GM12878 (cell line): Measurements from ENCODE around the gene GABBR1. TPM values are rescaled to one million over a fixed set of nuclear protein-coding genes. Genes with fewer than 3 reads are reported as not detected.

Experiments
- ATAC-seq: fragments of 200-7000 bp; cut with Tn5 transposase; 3 replicates; pipeline ENCODE4 v1.9.1; 2020; ENCODE audit warnings: mild to moderate bottlenecking, moderate library complexity
- BruUV-seq: library from RNA; stranded (reverse); fragments of 400-500 nt; replicated peaks from 2 replicates; lab custom pipeline; 2021; lab: Mats Ljungman, UMichigan
- CTCF ChIA-PET: fragments of 300-600 bp; sonication (Branson Sonifier 250); formaldehyde crosslinking; extraction: SDS; loops from one replicate; lab custom pipeline; 2021; ENCODE audit warnings: inconsistent platforms; lab: Yijun Ruan, JAX
- POLR2A ChIA-PET: fragments of 350-600 bp; formaldehyde crosslinking; extraction: SDS; loops from one replicate; lab custom pipeline; 2021; ENCODE audit warnings: inconsistent platforms; lab: Charles Lee
- RAD21 ChIA-PET: fragments of 300-600 bp; sonication (Branson Sonifier 250); formaldehyde crosslinking; loops from one replicate; lab custom pipeline; 2023; ENCODE audit warnings: antibody characterized with exemption; ENCODE audit not compliant: unreplicated experiment; lab: Charles Lee
- SMC1A ChIA-PET: fragments of 300-600 bp; sonication (Branson Sonifier 250); formaldehyde crosslinking; loops from one replicate; lab custom pipeline; 2023; ENCODE audit not compliant: unreplicated experiment, uncharacterized antibody; lab: Charles Lee
- DNase-seq: peaks from one replicate; pipeline ENCODE4 v3.0.0-alpha.2; 2011; ENCODE audit warnings: low read depth, low spot score
- FAIRE-seq: peaks from 3 replicates; lab custom pipeline; 2011; peaks lifted over from hg19 to GRCh38; lab: Jason Lieb, UNC
- H2AFZ ChIP-seq: 2 replicates; pipeline ENCODE4 v1.6.0; 2011; ENCODE audit warnings: low read depth, low read length, control low read depth; ENCODE audit not compliant: control insufficient read depth
- H3K27ac ChIP-seq: 2 replicates; pipeline ENCODE4 v1.5.1; 2011; ENCODE audit warnings: control low read depth; ENCODE audit not compliant: control insufficient read depth, insufficient read depth
- H3K27me3 ChIP-seq, 2 experiments: replicated peaks in 1 of 2; 2 replicates each; pipeline versions ENCODE4 v1.6.0 to v1.6.1; 2011; ENCODE audit warnings: low read length in 1 of 2; ENCODE audit not compliant: control insufficient read depth in 2 of 2, insufficient read depth in 2 of 2
- H3K36me3 ChIP-seq, 2 experiments: 2 replicates each; pipeline ENCODE4 v1.5.1; 2011; ENCODE audit warnings: low read length in 1 of 2; ENCODE audit not compliant: control insufficient read depth in 2 of 2, insufficient read depth in 2 of 2
- H3K4me1 ChIP-seq: 2 replicates; pipeline ENCODE4 v1.6.1; 2011; ENCODE audit warnings: mild to moderate bottlenecking, low read length, moderate library complexity, mixed read lengths; ENCODE audit not compliant: control insufficient read depth, insufficient read depth
- H3K4me2 ChIP-seq: 2 replicates; pipeline ENCODE4 v1.6.0; 2011; ENCODE audit warnings: control low read depth; ENCODE audit not compliant: control insufficient read depth, insufficient read depth
- H3K4me3 ChIP-seq: fragments of 200-600 bp; sonication (generic); 2 replicates; pipeline ENCODE4 v1.5.1; 2016
- H3K79me2 ChIP-seq: 2 replicates; pipeline ENCODE4 v1.6.0; 2011; ENCODE audit warnings: low read length; ENCODE audit not compliant: control insufficient read depth, insufficient read depth
- H3K9ac ChIP-seq: 2 replicates; pipeline ENCODE4 v1.8.0; 2011; ENCODE audit warnings: low read length, control low read depth, mixed read lengths; ENCODE audit not compliant: control insufficient read depth, insufficient read depth
- H3K9me3 ChIP-seq: replicated peaks from 3 replicates; pipeline ENCODE4 v1.5.1; 2011; ENCODE audit warnings: mild to moderate bottlenecking, low read length; ENCODE audit not compliant: control insufficient read depth, insufficient read depth
- H4K20me1 ChIP-seq: 2 replicates; pipeline ENCODE4 v1.6.0; 2011; ENCODE audit not compliant: control insufficient read depth, insufficient read depth
- BCL11A ChIP-seq: IDR thresholded peaks from 2 replicates; pipeline ENCODE4 v1.6.1; 2011; ENCODE audit warnings: low read depth, low read length
- BRCA1 ChIP-seq: IDR thresholded peaks from 2 replicates; pipeline ENCODE4 v1.6.1; 2011; ENCODE audit warnings: low read depth, low read length, improper control_type of control experiment
- CBFB ChIP-seq: IDR thresholded peaks from 2 replicates; pipeline ENCODE4 v1.6.1; 2016; ENCODE audit warnings: antibody characterized with exemption, low read depth
- ETV6 ChIP-seq, 2 experiments: fragments of 450-650 bp in 1 of 2; IDR thresholded peaks in 1 of 2; conservative IDR thresholded peaks in 1 of 2; 2 replicates each; pipeline ENCODE4 v1.6.1; 2014; ENCODE audit warnings: antibody characterized with exemption in 1 of 2, borderline replicate concordance in 1 of 2, low read depth in 1 of 2, mild to moderate bottlenecking in 1 of 2, moderate library complexity in 1 of 2
- IKZF2 ChIP-seq, 2 experiments: fragments of 450-650 bp; IDR thresholded peaks; 2 replicates each; pipeline ENCODE4 v1.6.1; 2017; ENCODE audit warnings: mild to moderate bottlenecking in 2 of 2, moderate library complexity in 2 of 2
- JUNB ChIP-seq: IDR thresholded peaks from 2 replicates; pipeline ENCODE4 v1.6.1; 2016; ENCODE audit warnings: antibody characterized with exemption, mild to moderate bottlenecking
- MTA2 ChIP-seq: fragments of 450-650 bp; IDR thresholded peaks from 2 replicates; pipeline ENCODE4 v1.6.1; 2016; ENCODE audit warnings: low read depth, mild to moderate bottlenecking, moderate library complexity
- MXI1 ChIP-seq: fragments of 150-350 bp; IDR thresholded peaks from 2 replicates; pipeline ENCODE4 v1.6.1; 2011; ENCODE audit warnings: low read depth, mild to moderate bottlenecking, inconsistent platforms, low read length, improper control_type of control experiment
- NR2F1 ChIP-seq: fragments of 450-650 bp; conservative IDR thresholded peaks from 2 replicates; pipeline ENCODE4 v1.6.1; 2017; ENCODE audit warnings: mild to moderate bottlenecking
- SMAD1 ChIP-seq: fragments of 450-650 bp; IDR thresholded peaks from 2 replicates; pipeline ENCODE4 v1.6.1; 2018; ENCODE audit warnings: mild to moderate bottlenecking, low read depth; ENCODE audit not compliant: partially characterized antibody
- SMAD5 ChIP-seq: IDR thresholded peaks from 2 replicates; pipeline ENCODE4 v1.6.1; 2016; ENCODE audit warnings: antibody characterized with exemption, low read depth
- TCF3 ChIP-seq: IDR thresholded peaks from 2 replicates; pipeline ENCODE4 v1.6.1; 2012; ENCODE audit warnings: low read depth, mild to moderate bottlenecking, low read length, borderline replicate concordance; ENCODE audit not compliant: insufficient read depth
- YY1 ChIP-seq: IDR thresholded peaks from 2 replicates; pipeline ENCODE4 v1.6.1; 2011; ENCODE audit warnings: low read depth, mild to moderate bottlenecking, low read length
- ZBED1 ChIP-seq: IDR thresholded peaks from 2 replicates; pipeline ENCODE4 v1.6.1; 2016; ENCODE audit warnings: borderline replicate concordance
- ZBTB11 ChIP-seq: fragments of 450-650 bp; formaldehyde crosslinking; IDR thresholded peaks from 2 replicates; pipeline ENCODE4 v1.5.0; 2022; ENCODE audit warnings: mild to moderate bottlenecking, missing genetic modification characterization
- ZNF24 ChIP-seq: fragments of 450-650 bp; IDR thresholded peaks from 2 replicates; pipeline ENCODE4 v1.6.1; 2017; ENCODE audit warnings: antibody characterized with exemption, mild to moderate bottlenecking
- ZZZ3 ChIP-seq: IDR thresholded peaks from 2 replicates; pipeline ENCODE4 v1.6.1; 2011; ENCODE audit warnings: low read depth; ENCODE audit not compliant: control insufficient read depth, insufficient read length
- WGBS: methylation state at CpG from one replicate; pipeline ENCODE4 v1.1.6; 2016; ENCODE audit warnings: low lambda C conversion rate; ENCODE audit not compliant: insufficient replicate concordance, insufficient coverage; ENCODE audit errors: missing lambda C conversion rate; 5-methylcytosine and 5-hydroxymethylcytosine counted together
- in situ Hi-C: fragments of 300-500 bp; cut with MboI; formaldehyde crosslinking; loops from 9 replicates; pipeline ENCODE4 v1.14.3; 2018; ENCODE audit warnings: mixed read lengths
- intact Hi-C: fragments of 100-400 bp; cut with micrococcal nuclease; formaldehyde crosslinking; loops from one replicate; pipeline ENCODE4 v1.14.2; 2022; ENCODE audit not compliant: unreplicated experiment
- polyA plus RNA-seq, 11 experiments: library from polyadenylated mRNA; depleted of rRNA in 4 of 11; unstranded in 6 of 11; stranded (reverse) in 5 of 11; fragments of >200 nt; fragmentation: Nextera tagmentation in 4 of 11; fragmentation: Illumina TruSeq in 1 of 11; extraction: Ambion mirVana in 4 of 11; extraction: Trizol in 1 of 11; gene quantifications; 1 replicate in 1 of 11; 2 replicates in 10 of 11; pipeline versions ENCODE4 v1.2.1 to v1.2.3, GENCODE V29; 2011 to 2016; ENCODE audit warnings: inconsistent platforms in 2 of 11, missing spikeins in 2 of 11, low read depth in 1 of 11
- total RNA-seq, 4 experiments: library from RNA; depleted of rRNA in 3 of 4; stranded (reverse); fragments of >200 nt in 3 of 4; fragmentation: Illumina TruSeq in 1 of 4; extraction: Trizol in 1 of 4; gene quantifications; 2 replicates each; pipeline versions ENCODE4 v1.2.1 to v1.2.3, GENCODE V29; 2013 to 2021

GABBR1 gene
- total and polyA plus RNA-seq, 10 of the 15 experiments (the other 5 are each of a cell fraction or from before 2014, with no cell fraction given): 0.11 to 5.2 (median 1.0) TPM

- POLR2A ChIA-PET: no interaction called here
- H3K27ac ChIP-seq: no peak overlapping the region
- no peaks in the 10 kb centered on the region for H3K9me3 ChIP-seq
- H4K20me1 ChIP-seq: no peaks in the 10 kb centered on the region
- no peaks in the 10 kb centered on the region for H3K36me3 ChIP-seq
- H3K4me1 ChIP-seq: no peaks in the 10 kb centered on the region
- CTCF ChIA-PET: no interaction called here
- H3K9ac ChIP-seq: no peak overlapping the region
- 0 out of 4 replicates have a peak, but pooled peaks cover 0 to 3% of the 10 kb centered on the region in 2 experiments for H3K27me3 ChIP-seq
- H3K79me2 ChIP-seq: no peaks in the 10 kb centered on the region
- H2AFZ ChIP-seq: no peak overlapping the region
- no peak overlapping the region for H3K4me3 ChIP-seq
- ATAC-seq (no peak), DNase-seq (no peak), FAIRE-seq (no peak)
- RAD21 ChIA-PET: no interaction called here
- H3K4me2 ChIP-seq: no peak overlapping the region
- SMC1A ChIA-PET: no interaction called here
- in situ Hi-C loops: no loop called here
- BruUV-seq: no TSS peak
- intact Hi-C loops: no loop called here
- 12% methylated on average over 5 of the region's 5 CpGs for WGBS
- TF ChIP-seq ETV6 (conservative IDR thresholded peaks at IDR 0.05 in 1 of 2, IDR thresholded peaks at IDR 0.05 in 1 of 2; ENCODE audit: borderline replicate concordance in 1 of 2, low read depth in 1 of 2) (no peak), CBFB (no peak), ZZZ3 (no peak), BCL11A (no peak), BRCA1 (no peak)
Observed at GRCh38 chr6:29528300-29528931, 104.6 kb downstream of the GABBR1 start.

- 0% methylated on average over 2 of the region's 2 CpGs for WGBS
- Histone ChIP-seq H3K36me3 (no peaks in the 10 kb centered on the region), H3K79me2 (no peaks in the 10 kb centered on the region), H3K9me3 (no peaks in the 10 kb centered on the region), H3K27me3 (0 out of 4 replicates have a peak, but pooled peaks cover 0 to 3% of the 10 kb centered on the region in 2 experiments), H3K4me2 (no peak overlapping the region), H3K9ac (no peak overlapping the region), H2AFZ (no peak overlapping the region), H3K27ac (no peak overlapping the region), H3K4me3 (no peak overlapping the region), H3K4me1 (no peaks in the 10 kb centered on the region), H4K20me1 (no peaks in the 10 kb centered on the region)
- CTCF ChIA-PET: no interaction called here
- POLR2A ChIA-PET: no interaction called here
- in situ Hi-C loops: no loop called here
- no peak for FAIRE-seq
- intact Hi-C loops: no loop called here
- SMC1A ChIA-PET: interaction anchor here (0.5 to 1.5 kb wide), 2 partner anchors 19 to 34 kb away, joined by 4 read pairs; no protein-coding TSS in a partner anchor
- RAD21 ChIA-PET: no interaction called here
- DNase-seq: no peak
- no peak for ATAC-seq
- BruUV-seq: no TSS peak
- no peak for TF ChIP-seq SMAD1
- TF ChIP-seq IKZF2 (IDR thresholded peaks at IDR 0.05): no peak
- TF ChIP-seq YY1: no peak
- TF ChIP-seq NR2F1: no peak
- no peak for TF ChIP-seq MXI1
- TF ChIP-seq ZBED1: no peak
- no peak for TF ChIP-seq TCF3
- no peak for TF ChIP-seq SMAD5
- no peak for TF ChIP-seq MTA2
- no peak for TF ChIP-seq JUNB
- no peak for TF ChIP-seq ZNF24
- no peak for TF ChIP-seq ZBTB11 (CRISPR knock-in tag)
Observed at GRCh38 chr6:29527564-29527963, 105.4 kb downstream of the GABBR1 start.
